ENCODE results near the gene CDYL.

Gene CDYL

GRCh38 chr6:4774715-4775493 is 1.3 kb upstream of the CDYL start:
- peak; percentile 34 for DNase-seq

- DNase-seq: peak; percentile 76
Measured at GRCh38 chr6:4775494-4776130, 592 bp upstream of the CDYL start.

- peak; percentile 18 for DNase-seq
Measured at GRCh38 chr6:4776493-4777393, 539 bp downstream of the CDYL start.

GRCh38 chr6:4777394-4777935 is 1.3 kb downstream of the CDYL start:
- DNase-seq: no peak

- no peak for DNase-seq
Measured at GRCh38 chr6:4778086-4778485, 1.9 kb downstream of the CDYL start.

- DNase-seq: no peak
Measured at GRCh38 chr6:4780360-4780812, 4.2 kb downstream of the CDYL start.

- DNase-seq: no peak
Measured at GRCh38 chr6:4781426-4781825, 5.2 kb downstream of the CDYL start.

GRCh38 chr6:4781967-4782575 is 5.9 kb downstream of the CDYL start:
- no peak for DNase-seq

GRCh38 chr6:4786996-4787395 is 10.8 kb downstream of the CDYL start:
- DNase-seq: no peak

- no peak for DNase-seq
Measured at GRCh38 chr6:4788482-4788881, 12.3 kb downstream of the CDYL start.

- DNase-seq: no peak
Measured at GRCh38 chr6:4788953-4789584, 12.9 kb downstream of the CDYL start.

GRCh38 chr6:4790158-4790899 is 14.1 kb downstream of the CDYL start:
- no peak for DNase-seq

- no peak for DNase-seq
Measured at GRCh38 chr6:4794140-4794707, 18.0 kb downstream of the CDYL start.

GRCh38 chr6:4797587-4797986 is 21.4 kb downstream of the CDYL start:
- no peak for DNase-seq

- no peak for DNase-seq
Measured at GRCh38 chr6:4799912-4800311, 23.7 kb downstream of the CDYL start.

GRCh38 chr6:4800662-4801061 is 24.5 kb downstream of the CDYL start:
- no peak for DNase-seq

GRCh38 chr6:4801491-4802110 is 25.4 kb downstream of the CDYL start:
- no peak for DNase-seq

GRCh38 chr6:4802312-4802935 is 26.2 kb downstream of the CDYL start:
- DNase-seq: no peak

- DNase-seq: no peak
Measured at GRCh38 chr6:4803343-4803744, 27.1 kb downstream of the CDYL start.

GRCh38 chr6:4804095-4804494 is 27.9 kb downstream of the CDYL start:
- no peak for DNase-seq

Measured in CD4-positive, alpha-beta T cell treated with Interleukin-17A for 1 hour (primary cell).